Left renal cortex interstitium (tissue), 4 donors: ENCODE data around the gene TUT4. TPM values are rescaled to one million over a fixed set of nuclear protein-coding genes. Genes with fewer than 3 reads are reported as not detected.
"Not testable (repeated sequence)": the region's sequence is repeated elsewhere in the genome, so short reads cannot be mapped to it uniquely, and the experiment has no call there.

Experiments used
- DNase-seq, 4 donors: peaks; one replicate each; pipeline ENCODE4 v3.0.0-alpha.2; 2013; ENCODE audit warnings: low read depth in 4 of 4, low spot score in 2 of 4, missing footprints in 1 of 4
- polyA plus RNA-seq, 4 donors: library from polyadenylated mRNA; unstranded; fragments of 120-200 nt; gene quantifications; one replicate each; pipeline ENCODE4 v1.2.1, GENCODE V29; 2013; ENCODE audit not compliant: insufficient read length in 4 of 4

TUT4 gene
- polyA plus RNA-seq, 4 donors, result 65.6 to 131 (median 91.2) TPM

GRCh38 chr1:52578066-52578465, 25.2 kb upstream of the TUT4 start:
- DNase-seq, result not testable (repeated sequence)

DNA sequence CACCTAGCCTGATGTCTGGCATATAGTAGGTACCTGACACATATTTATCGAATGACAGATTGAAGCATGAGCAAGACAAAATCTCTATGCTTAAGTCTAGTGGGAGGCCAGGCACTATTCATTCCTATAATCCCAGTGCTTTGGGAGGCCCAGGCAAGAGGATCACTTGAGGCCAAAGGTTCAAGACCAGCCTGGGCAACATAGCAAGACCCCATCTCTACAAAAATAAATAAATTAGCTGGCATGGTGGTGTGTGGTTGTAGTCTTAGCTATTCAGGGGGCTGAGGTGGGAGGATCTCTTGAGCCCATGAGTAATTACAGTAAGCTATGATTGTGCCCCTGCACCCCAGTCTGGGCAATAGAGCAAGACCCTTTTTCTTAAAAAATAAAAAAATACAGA, 23.2 kb upstream of the TUT4 start:
- DNase-seq, result no peak

GRCh38 chr1:52574594-52574993, 21.7 kb upstream of the TUT4 start:
- no peak for DNase-seq

- DNase-seq, result no peak
Observed at GRCh38 chr1:52572387-52572786, 19.5 kb upstream of the TUT4 start.

DNA sequence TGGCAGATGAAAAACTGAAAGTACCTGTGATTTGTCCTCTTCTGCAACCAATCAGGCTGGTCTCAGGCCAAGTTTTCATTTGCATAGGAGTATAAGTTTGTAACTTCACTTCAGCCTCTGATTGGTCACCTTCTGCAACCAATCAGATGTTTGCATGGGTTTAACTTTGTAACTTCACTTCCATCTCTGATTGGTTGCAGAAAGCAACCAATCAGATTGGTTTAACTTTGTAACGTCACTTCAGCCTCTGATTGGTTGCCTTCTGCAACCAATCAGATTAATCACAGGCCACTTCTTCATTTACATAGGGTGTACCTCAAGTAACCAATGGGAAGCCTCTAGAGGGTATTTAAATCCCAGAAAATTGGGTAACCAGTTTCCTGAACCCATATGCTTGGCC, 18.9 kb upstream of the TUT4 start:
- DNase-seq, result no peak

- DNase-seq, result no peak
Observed at GRCh38 chr1:52569449-52570210, 16.7 kb upstream of the TUT4 start.

- no peak for DNase-seq
Observed at GRCh38 chr1:52567943-52568342, 15.1 kb upstream of the TUT4 start.

DNA sequence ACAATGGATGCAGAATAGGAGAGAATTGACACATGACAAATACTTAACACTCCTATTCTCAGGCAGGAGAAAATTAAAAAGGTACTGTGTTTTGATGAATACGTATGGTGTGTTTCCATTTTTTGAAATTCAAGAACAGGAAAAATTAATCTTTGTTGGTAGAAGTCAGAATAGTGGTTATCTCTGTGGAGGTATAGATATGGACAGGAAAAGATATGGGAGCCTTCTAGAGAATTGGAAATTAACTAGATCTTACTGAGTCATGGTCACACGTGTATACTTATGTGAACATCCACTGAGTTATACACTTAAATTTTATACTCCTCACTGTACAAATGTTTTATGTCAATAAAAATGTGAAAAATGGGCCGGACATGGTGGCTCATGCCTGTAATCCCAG, 9.9 kb upstream of the TUT4 start:
- DNase-seq, result no peak

- no peak for DNase-seq
Observed at GRCh38 chr1:52559875-52560274, 7.0 kb upstream of the TUT4 start.

GRCh38 chr1:52558941-52559340, 6.0 kb upstream of the TUT4 start:
- DNase-seq, result no peak

- DNase-seq, result no peak
Observed at GRCh38 chr1:52556641-52557360, 3.9 kb upstream of the TUT4 start.

- no peak for DNase-seq
Observed at GRCh38 chr1:52554756-52555155, 1.9 kb upstream of the TUT4 start.

GRCh38 chr1:52554267-52554640, 1.4 kb upstream of the TUT4 start:
- DNase-seq, result no peak

DNA sequence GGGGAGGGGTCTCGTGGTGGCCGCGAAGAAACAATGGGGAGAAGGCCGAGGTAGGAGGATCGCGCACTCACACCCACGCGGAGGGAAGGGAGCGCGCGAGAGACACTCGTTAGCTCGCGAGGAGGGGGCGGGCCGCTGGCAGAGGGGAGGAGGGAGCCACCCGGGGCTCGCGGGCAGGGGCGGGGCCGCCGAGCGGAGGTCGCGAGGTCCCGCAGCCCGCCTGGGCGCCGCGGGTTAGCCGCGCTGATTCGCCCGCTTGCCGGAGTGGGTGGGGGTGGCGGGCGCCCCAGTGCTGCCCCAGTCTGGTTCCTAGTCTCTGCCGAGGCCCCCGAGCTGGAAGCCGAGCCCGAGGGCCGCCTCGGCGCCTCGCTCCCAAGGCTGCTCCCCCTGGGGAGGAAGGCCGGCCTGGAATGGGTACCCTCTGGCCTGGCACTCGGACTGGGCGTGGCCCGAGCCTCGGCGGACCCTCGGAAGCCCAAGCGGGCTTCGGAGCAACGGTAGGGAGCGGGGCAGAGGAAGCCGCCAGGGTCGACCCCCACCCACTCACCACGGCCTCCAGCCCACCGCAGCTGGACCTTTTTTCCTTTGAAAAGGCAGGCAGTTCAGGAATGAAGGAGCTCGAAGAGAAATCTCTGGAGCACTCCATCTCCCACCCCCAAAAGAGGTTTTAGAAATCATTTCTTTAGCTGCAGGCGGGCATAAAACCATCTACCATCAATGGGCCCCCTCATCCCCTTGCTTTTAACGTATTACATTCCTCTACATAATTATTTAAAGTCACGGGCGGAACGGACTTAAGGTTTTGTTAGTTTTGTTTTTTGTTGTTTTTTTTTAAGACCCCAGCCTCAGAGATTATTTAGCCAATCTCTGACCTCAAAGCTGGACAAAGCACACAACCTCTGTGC, 722 bp upstream of the TUT4 start:
- peak; percentile 58 to 77 (median 69) for DNase-seq

DNA sequence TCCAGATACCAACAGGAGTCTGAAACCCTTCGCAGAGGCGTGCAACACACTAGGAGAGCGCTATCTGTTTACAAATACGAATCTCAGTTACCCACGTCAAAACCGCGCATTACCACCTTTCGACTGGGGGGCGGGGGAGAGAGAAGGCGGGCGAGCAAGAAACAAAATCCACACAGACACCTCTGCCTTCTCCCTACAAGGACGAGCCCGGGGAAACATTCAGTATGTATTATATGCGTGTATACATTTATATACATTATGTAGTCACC, 722 bp downstream of the TUT4 start:
- peak in 2 of 4 donors; percentile 40 to 60 for DNase-seq

- peak in 2 of 4 donors; percentile 44 to 69 for DNase-seq
Observed at GRCh38 chr1:52551507-52552235, 1.2 kb downstream of the TUT4 start.

DNA sequence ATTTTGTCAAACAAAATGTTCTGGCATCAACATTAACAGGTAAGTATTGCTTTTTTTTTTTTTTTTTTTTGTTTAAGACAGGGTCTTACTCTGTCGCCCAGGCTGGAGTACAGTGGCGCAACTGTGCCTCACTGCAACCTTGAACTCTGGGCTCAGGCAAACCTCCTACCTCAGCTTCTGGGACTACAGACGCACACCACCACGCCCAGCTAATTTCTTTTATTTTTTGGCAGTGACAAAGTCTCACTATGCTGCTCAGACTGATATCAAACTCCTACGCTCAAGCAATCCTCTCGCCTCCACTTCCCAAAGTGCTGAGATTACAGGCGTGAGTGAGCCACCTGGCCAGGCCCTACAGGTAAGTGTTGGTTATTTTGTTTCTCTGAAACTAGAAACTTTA, 2.4 kb downstream of the TUT4 start:
- DNase-seq, result no peak

DNA sequence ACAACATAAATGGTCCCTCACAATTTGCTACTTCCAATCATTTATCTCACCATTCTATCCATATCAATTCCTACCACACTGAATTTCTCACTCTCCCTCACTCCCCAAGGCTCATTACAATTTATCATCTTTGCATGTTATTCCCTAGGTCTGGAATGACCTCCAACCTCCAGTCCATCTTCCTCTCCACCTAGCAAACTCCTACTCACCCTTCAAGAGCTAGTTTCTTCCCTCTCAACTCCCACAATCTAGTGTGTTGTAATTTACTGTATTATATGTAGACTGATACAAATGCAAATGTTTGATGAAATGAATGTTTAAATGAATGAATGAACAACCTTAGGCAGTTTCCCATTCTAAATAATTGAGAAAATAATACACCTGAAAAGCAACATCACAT, 3.6 kb downstream of the TUT4 start:
- no peak for DNase-seq

DNA sequence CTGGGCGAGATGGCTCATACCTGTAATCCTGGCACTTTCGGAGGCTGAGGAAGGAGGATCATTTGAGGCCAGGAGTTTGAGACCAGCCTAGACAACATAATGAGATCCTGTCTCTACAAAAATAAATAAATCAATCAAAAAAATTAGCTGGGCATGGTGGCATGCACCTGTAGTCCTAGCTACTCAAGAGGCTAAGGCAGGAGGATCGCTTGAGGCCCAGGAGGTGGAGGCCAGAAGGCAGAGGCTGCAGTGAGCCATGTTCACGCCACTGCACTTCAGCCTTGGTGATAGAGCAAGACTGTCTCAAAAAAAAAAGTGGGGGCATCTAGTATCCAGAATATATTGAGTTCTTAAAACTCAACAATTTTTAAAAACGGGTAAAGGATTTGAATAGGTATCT, 6.0 kb downstream of the TUT4 start:
- no peak for DNase-seq

DNA sequence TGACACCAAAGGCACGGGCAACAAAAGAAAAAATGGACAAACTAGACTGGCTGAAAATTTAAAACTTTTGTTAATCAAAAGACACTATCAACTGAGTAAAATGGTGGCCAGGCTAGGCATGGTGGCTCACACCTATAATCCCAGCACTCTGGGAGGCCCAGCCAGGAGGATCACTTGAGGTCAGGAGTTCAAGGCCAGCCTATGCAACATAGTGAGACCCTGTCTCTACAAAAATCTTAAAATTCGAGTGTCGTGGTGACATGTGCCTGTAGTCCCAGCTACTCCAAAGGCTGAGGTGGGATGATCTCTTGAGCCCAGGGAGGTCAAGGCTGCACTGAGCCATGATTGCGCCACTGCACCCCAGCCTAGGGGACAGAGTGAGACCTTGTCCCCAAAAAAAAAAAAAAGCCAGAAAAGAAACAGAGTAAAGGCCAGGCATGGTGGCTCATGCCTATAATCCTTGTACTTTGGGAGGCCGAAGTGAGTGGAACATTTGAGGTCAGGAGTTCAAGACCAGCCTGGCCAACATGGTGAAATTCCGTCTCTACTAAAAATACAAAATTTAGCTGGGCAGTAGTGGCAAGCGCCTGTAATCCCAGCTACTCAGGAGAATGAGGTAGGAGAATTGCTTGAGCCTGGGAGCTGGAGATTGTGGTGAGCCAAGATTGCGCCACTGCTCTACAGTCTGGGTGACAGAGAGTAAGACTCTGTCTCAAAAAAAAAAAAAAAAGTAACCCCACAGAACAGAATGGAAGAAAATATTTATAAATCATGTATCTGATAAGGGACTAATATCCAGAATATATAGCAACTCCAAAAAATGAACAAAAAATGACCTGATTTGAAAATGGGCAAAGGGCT, 8.0 kb downstream of the TUT4 start:
- DNase-seq, result no peak
